Hippocampal formation (tissue), 2 donors: ENCODE measurements around the gene SNX5.

ENCODE experiments used
- DNase-seq, 2 donors: peaks; one replicate each; lab custom pipeline; 2025; lab: John Stamatoyannopoulos, UW

SNX5 gene

DNA sequence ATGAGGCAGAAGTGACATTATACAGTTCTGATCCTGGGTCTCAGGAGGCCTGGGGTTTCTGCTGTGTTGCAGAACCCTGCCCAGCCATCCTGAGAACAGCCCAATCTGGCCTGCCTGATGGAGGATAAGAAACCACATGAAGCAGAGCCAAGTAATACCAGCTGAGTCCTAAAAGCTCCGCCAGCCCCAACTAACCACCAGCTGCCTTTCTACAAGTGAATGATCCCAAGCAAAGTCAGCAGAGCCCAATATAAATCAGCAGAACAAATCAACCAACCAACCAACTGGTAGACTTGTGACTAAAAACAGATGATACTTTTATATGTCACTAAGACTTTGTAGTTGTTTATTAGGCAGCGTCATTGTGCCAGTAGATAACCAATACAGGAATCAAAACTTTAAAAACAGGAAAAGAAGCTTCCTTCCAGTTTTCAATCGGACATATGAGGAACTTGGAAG lies 52.1 kb downstream of the SNX5 start:
- peak in 1 of 2 donors; percentile 16 for DNase-seq

DNA sequence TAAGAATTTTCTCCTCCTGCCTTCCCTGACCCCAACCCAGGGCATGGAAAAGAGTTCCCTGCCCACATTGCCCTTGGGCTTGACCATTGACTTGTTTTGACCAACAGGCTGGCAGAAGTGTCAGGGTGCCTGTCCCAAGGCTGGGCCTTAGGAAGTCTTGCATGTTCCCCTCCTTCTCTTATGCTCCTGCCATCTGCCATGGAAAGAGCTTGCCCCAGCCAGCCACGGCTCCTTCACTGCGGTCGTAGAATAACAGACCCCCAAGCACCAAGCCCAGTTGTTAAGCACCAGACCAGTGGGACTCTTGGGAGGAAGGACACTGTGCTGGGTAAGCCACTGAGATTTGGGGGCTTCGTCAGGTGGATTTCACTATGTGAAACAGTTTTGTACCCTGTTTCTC lies 53.6 kb downstream of the SNX5 start:
- DNase-seq, result no peak

GRCh38 chr20:17912916-17913315 lies 55.7 kb downstream of the SNX5 start:
- no peak for DNase-seq

DNA sequence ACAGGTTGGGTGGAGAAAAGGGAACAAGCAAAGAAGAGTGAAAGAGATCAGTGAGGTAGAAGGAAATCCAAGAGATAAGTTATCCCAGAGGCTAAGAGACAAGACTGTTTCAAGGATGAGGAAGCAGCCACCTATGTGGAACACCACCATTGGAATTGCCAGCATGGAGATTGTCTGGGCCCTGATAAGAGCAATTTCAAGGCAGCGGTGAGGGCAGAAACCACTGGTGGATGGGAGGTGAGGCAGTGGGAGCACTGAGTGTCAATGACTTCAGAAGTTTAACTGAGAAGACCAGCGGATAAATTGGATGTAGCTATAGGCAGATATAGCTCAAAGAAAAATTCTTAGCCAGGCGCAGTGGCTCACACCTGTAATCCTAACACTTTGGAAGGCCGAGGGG lies 56.7 kb downstream of the SNX5 start:
- DNase-seq, result no peak

DNA sequence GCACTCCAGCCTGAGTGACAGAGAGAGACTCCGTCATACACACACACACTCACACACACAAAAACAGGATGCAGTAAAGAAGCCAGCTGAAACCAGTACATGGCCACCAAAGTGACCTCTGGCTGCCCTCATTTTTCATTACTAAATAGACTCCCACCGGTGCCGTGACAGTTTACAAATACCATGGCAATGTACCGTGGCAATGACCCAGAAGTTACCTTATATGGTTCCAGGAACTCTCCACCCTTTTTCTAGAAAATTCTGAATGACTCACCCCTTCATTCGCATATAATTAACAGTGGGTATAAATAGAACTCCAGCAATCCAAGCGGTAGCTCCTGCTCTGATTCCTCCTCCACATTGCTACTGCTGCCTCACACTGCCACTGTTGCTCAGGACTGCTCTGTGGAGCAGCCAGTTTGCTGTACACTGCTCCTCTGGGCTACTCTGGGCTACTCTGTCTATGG lies 57.7 kb downstream of the SNX5 start:
- DNase-seq, result no peak

- no peak for DNase-seq
These were observed 58.7 kb downstream of the SNX5 start for GRCh38 chr20:17909869-17910321.

GRCh38 chr20:17905544-17905943 lies 63.0 kb downstream of the SNX5 start:
- no peak for DNase-seq

DNA sequence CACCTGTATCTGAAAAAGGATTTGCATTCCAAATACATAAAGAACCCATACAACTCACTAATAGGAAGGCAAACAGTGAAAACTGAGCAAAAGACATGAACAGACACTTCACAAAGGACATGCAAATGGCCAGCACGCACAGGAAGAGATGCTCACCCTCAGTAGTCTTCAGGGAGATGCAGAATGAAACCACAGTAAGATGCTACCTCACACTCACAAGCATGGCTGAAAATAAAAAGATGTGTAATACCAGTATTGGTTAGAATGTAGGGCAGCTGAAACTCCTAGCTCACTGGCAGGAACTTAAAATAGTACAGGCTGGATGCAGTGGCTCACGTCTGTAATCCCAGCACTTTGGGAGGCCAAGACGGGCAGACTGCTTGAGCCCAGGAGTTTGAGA lies 64.6 kb downstream of the SNX5 start:
- no peak for DNase-seq

- no peak for DNase-seq
These were observed 66.0 kb downstream of the SNX5 start for GRCh38 chr20:17902531-17903083.

- no peak for DNase-seq
These were observed 66.6 kb downstream of the SNX5 start for GRCh38 chr20:17901971-17902370.

GRCh38 chr20:17898548-17898994 lies 70.0 kb downstream of the SNX5 start:
- peak; percentile 57 to 64 for DNase-seq

DNA sequence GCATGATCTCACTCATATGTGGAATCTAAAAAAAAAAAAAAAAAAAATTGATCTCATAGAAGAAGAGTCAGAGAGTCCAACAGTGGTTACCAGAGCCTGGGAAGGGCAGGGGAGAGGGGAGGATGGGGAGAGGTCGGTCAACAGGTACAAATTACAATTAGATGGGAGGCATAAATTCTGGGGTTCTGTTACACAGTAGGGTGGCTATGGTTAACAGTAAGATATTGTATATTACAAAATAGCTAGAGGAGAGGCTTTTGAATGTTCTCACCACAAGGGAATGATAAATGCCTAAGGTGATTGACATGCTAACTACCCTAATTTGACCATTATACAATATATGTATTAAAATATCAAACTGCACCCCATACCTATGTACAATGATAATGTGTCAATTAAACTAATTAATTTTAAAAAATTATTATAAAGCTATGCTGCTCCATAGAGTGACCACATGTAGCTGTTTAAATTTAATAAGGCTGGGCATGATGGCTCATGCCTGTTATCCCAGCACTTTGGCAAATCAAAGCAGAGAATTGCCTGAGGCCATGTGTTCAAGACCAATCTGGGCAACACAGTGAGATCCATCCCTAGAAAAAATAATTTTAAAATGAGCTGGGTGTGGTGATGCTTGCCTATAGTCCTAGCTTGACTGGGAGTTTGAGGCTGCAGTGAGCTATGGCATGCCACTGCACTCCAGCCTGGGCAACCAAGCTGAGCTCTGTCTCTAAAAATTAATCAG lies 70.9 kb downstream of the SNX5 start:
- DNase-seq, result no peak

DNA sequence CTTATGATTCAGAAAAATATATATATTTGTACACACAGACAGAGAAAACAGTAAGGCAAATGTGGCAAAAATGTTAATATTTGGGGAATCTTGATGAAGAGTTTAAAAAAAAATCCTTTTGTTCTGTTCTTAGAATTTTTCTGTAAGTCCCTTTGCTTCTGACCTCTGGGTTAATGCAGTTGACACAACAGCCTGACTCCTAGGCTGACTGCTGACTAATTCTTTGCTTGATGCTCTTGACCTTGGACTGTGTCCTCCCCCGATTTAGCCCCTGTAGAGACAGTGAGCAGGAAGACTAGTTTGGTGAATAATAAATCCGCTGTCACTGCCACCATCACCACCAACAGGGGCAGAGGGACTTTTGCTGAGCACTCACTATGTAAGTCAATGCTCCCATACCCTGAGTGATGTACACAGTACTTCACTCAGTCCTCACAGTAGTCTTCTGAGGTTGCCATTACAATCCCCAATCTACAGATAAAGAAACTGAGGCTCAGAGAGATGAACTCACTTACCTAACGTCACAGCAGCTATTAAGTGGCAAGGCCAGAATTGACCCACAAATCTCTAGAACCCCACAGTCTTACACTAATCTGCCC lies 71.7 kb downstream of the SNX5 start:
- no peak for DNase-seq

DNA sequence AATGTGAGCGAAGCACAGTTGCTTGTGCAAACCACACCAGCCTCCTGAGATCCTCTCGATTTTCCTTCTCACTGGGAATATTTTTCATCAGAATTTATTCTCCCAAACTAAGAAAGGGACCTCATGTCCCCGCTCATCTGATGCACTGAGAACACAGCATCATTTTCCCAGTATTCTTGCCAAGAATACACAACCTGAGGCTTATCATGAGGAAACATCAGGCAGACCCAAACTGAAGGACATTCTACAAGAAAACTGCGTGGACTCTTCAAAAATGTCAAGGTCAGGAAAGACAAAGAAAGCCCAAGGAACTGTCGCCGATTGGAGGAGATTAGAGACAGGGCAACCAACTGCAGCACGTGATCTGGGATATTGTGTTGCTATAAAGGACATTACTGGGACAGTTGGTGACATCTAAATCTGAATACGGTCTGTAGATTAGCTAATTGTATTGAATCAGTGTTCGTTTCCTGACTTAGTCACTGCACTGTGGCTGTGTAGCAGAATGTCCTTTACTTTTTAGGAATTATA lies 72.3 kb downstream of the SNX5 start:
- no peak for DNase-seq

DNA sequence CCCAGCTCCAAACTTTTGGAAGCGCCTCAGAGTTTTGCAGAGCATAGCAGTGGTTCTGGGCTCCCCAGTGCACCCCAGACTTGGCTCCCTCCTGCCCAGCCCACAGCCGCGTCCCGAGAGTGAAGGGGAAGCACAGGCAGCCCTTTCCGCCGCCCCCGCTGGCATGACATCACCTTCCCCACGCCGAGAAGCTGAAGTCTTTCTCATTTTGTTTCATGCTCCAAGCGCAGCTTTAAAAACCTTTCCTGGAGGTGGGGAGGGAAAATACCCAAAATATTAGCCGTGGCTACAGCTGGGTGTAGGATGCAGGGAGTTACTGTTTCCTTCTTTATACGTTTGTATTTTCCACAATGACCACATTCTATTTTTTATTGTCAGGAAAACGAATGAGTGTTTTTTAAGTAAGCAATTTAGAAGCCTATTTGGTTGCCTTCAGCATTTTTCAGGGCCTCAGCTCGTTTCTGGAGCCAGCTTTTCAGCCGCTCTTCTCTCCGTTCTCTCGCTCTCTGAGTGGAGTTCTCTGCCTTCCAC lies 72.9 kb downstream of the SNX5 start:
- DNase-seq, result peak in 1 of 2 donors; percentile 40

- DNase-seq, result no peak
These were observed 75.1 kb downstream of the SNX5 start for GRCh38 chr20:17893445-17893844.

GRCh38 chr20:17892189-17892938 lies 76.2 kb downstream of the SNX5 start:
- DNase-seq, result no peak
